Smooth muscle cell of trachea (primary cell): ENCODE data around the gene ERN1. TPM values are rescaled to one million over a fixed set of nuclear protein-coding genes. Genes with fewer than 3 reads are reported as not detected.

ENCODE experiments used
- total RNA-seq: library from RNA; depleted of rRNA; stranded (reverse); fragments of >200 nt; gene quantifications from 2 replicates; pipeline ENCODE4 v1.2.1, GENCODE V29; 2014

ERN1 gene
- 8.0 and 15.9 TPM in 2 replicates for total RNA-seq

DNA sequence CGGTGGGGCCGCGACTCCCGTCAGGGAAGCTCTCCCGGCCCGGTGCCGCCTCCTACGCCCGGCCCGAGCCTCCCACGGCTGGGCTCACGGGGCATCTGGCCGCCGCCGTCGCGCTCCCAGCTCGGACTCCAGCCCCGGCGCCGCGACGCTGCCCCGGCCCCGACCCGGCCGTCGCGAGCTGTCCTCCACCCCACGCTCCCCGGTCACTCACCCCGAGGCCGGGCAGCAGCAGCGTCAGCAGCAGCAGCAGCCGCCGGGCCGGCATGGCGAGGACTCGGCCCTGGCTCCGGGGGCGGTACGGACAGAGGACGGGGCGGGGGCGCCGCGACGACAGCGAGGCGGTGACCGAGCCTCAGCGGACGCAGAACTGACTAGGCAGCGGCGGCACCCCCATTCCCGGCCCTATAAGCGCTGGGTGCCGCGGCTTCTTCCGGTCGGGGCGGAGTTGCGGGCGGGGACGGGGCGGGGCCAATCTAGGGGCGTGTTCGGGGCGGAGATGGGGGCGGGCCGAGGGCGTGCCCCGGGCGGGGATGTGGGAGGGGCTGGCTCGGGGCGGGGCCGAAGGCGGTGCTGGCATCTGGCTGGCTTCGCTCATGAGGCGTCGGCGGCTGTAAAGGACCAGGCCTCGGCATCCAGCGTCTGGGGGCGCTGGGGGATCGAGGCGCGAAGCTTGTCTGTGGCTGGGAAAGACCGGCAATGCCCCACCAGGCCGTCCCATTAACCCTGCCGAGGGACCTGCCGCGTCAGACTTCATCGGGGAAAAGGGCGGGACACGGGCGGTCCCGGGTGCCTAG is at the start of gene ERN1:
TSS of gene ERN1 (minus strand) at position 380 of the 794 bp plus-strand sequence. CDS start at position 265, 115 bp downstream.

DNA sequence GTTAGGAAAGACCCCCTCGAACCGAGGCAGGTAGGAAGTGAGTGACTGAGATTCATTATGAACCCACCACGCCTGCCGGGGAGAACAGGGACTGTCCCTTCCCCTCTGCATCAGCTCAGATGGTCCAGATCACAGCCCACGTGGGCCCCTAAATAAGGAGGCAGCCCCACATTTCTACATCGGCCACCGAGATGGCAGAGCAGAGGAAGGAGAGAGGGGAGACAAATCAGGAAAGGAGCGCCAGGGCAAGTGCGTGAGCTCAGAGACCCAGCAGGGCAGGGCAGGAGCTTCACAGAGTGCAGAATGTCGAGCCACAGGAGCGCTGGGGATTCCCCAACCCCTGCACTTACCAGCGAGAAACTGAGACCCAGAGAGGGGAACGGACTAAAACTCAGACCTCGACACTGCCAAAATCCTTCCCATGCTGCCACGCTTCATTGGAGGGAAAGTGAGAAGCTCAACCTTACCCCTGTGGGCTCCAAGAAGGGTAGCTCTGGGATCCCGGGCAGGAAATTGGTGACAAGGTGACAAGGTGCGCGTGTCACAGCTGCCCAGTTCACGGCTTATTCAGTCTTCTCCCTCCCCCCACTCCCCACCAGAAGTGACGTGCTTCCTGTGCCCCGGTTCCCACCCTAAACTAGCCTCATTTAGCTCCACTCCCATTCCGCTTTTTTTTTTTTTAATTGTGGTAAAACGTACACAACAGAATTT is 109.7 kb downstream of the ERN1 start, which contains the start of gene ICAM2:
TSS of gene ICAM2 (minus strand) at position 578 of the 711 bp plus-strand sequence. CDS start 13,942 bp downstream, outside the sequence.

DNA sequence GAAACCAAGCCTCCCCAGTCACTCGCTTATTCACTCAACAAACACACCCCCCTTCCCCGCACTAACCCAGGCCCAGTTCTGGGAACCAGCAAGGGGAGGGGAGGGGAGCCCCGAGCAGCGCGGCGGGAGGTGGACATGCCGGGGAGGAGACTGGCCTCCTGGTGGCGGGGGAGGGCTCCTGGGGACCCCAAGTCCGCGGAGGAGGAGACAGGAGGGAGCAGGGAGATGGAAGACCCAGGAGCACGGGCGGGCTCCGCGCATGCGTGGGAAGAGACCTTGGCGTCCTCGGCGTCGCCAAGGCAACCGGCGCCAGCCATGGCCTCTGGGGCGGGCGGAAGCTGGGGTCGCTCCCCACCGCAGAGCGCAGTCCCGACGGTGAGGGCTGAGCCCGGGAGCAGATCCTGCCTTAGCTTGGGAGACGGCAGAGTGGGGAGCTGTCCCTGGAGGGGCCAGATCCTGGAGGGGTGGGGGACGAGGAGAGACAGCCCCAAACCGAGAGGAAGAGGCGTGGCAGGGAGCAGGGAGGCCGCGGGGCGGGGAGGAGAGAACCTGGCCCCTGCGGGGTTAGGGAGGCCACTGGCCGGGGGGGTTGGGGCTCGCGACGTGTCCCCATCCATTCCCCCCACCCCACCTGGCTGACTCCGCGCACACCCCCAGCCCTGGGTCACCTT is 131.8 kb downstream of the ERN1 start, which contains the start of gene PRR29:
TSS of gene PRR29 (plus strand) at position 302 of the 671 bp plus-strand sequence. CDS start at position 316, 14 bp downstream.

Other genes with a start within 250 kb of the ERN1 start
- not detected in 2 replicates for gene GH2, start 248.2 kb downstream of the ERN1 start, total RNA-seq
- not detected in 2 replicates for gene CSH1, start 233.6 kb downstream of the ERN1 start, total RNA-seq
- gene CSHL1, start 218.9 kb downstream of the ERN1 start, total RNA-seq = 0.15 TPM in 1 of 2 replicates, not detected in the other
- not detected in 2 replicates for gene GH1, start 211.3 kb downstream of the ERN1 start, total RNA-seq
- 0.15 and 0.17 TPM in 2 replicates for gene CD79B, start 197.8 kb downstream of the ERN1 start, total RNA-seq
- under 0.01 and 0.15 TPM in 2 replicates for gene SCN4A, start 157.2 kb downstream of the ERN1 start, total RNA-seq
- 1.5 and 1.8 TPM in 2 replicates for gene PRR29, start 131.8 kb downstream of the ERN1 start, total RNA-seq
- gene ICAM2, start 109.5 kb downstream of the ERN1 start, total RNA-seq = 1.2 and 4.1 TPM in 2 replicates
- gene TEX2, start 133.1 kb upstream of the ERN1 start, total RNA-seq = 33.6 and 43.0 TPM in 2 replicates